ENCODE data around the gene MED17.
A peak's percentile ranks its signal among the peaks of the same experiment; 100 is the strongest.

DNA sequence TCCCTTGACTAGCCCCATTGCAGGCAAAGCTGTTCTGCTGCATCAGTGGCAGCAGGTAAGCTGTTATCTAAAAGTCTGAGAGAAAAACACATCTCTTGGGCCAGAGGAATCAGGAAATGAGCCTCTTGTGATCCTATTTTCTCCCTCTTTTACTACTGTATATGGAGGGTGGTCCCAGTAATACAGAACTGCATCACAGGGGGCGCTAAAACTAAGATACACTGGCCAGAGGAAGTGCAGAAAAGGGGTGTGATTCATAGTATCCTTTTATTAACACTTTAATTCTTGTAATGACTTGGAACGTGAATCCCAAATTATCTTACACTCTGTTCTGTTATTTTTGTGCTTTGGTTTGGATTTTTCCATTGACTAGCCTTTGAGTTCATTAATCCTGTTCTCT, 8.8 kb upstream of the MED17 start:
- TF ChIP-seq, protein P1, sequence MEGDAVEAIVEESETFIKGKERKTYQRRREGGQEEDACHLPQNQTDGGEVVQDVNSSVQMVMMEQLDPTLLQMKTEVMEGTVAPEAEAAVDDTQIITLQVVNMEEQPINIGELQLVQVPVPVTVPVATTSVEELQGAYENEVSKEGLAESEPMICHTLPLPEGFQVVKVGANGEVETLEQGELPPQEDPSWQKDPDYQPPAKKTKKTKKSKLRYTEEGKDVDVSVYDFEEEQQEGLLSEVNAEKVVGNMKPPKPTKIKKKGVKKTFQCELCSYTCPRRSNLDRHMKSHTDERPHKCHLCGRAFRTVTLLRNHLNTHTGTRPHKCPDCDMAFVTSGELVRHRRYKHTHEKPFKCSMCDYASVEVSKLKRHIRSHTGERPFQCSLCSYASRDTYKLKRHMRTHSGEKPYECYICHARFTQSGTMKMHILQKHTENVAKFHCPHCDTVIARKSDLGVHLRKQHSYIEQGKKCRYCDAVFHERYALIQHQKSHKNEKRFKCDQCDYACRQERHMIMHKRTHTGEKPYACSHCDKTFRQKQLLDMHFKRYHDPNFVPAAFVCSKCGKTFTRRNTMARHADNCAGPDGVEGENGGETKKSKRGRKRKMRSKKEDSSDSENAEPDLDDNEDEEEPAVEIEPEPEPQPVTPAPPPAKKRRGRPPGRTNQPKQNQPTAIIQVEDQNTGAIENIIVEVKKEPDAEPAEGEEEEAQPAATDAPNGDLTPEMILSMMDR (conservative IDR thresholded peaks at IDR 0.05 in 1 of 2, IDR thresholded peaks at IDR 0.05 in 1 of 2; ENCODE audit: extremely low read depth in 1 of 2, insufficient read depth in 1 of 2, low read depth in 1 of 2, low read length in 2 of 2): peak in 1 of 2 donors; percentile 14
- no peak for TF ChIP-seq EZH2 (IDR thresholded peaks at IDR 0.05; ENCODE audit: borderline replicate concordance, low read length)

All from mammary epithelial cell (primary cell).